NB4 (cell line): Measurements from ENCODE around the gene CDKAL1.

ENCODE experiments used
- DNase-seq: peaks from one replicate; pipeline ENCODE4 v3.0.0; 2010; ENCODE audit warnings: low read depth
- H3K4me3 ChIP-seq: one replicate; pipeline ENCODE4 v1.5.1; 2011; ENCODE audit warnings: mild to moderate bottlenecking, low read depth, low read length, moderate library complexity
- CTCF ChIP-seq: IDR thresholded peaks from one replicate; pipeline ENCODE4 v1.5.1; 2012; ENCODE audit warnings: low read depth, low read length
- MAX ChIP-seq: IDR thresholded peaks from 2 replicates; pipeline ENCODE4 v1.6.1; 2011; ENCODE audit warnings: low read depth, low read length
- MYC ChIP-seq: IDR thresholded peaks from 2 replicates; pipeline ENCODE4 v1.6.1; 2011; ENCODE audit warnings: low read depth, low read length
- POLR2A ChIP-seq: IDR thresholded peaks from 2 replicates; pipeline ENCODE4 v1.6.1; 2011; ENCODE audit warnings: mild to moderate bottlenecking; ENCODE audit not compliant: insufficient read length; ENCODE audit errors: extremely low read depth

CDKAL1 gene

GRCh38 chr6:21208081-21208795, 674.0 kb downstream of the CDKAL1 start:
- DNase-seq, result no peak
- no peak overlapping the region for H3K4me3 ChIP-seq
- no peak for TF ChIP-seq MYC
- TF ChIP-seq CTCF, result no peak

GRCh38 chr6:21208796-21209186, 674.5 kb downstream of the CDKAL1 start:
- TF ChIP-seq MYC (no peak), POLR2A (no peak), MAX (no peak), CTCF (no peak)
- no peak overlapping the region for H3K4me3 ChIP-seq
- no peak for DNase-seq

- TF ChIP-seq MAX, result no peak
- TF ChIP-seq MYC, result no peak
- no peak for TF ChIP-seq CTCF
- no peak for TF ChIP-seq POLR2A
- no peak for DNase-seq
- no peak overlapping the region for H3K4me3 ChIP-seq
Observed at GRCh38 chr6:21213492-21213891, 679.2 kb downstream of the CDKAL1 start.

GRCh38 chr6:21214738-21215448, 680.6 kb downstream of the CDKAL1 start:
- TF ChIP-seq POLR2A (no peak), CTCF (no peak), MYC (no peak), MAX (no peak)
- DNase-seq, result no peak
- no peak overlapping the region for H3K4me3 ChIP-seq

- DNase-seq, result no peak
- no peak overlapping the region for H3K4me3 ChIP-seq
- TF ChIP-seq MAX (no peak), MYC (no peak), CTCF (no peak), POLR2A (no peak)
Observed at GRCh38 chr6:21219241-21219640, 685.0 kb downstream of the CDKAL1 start.
